HL-60 (cell line): ENCODE measurements around the gene STIP1.

Experiments
- GABPA ChIP-seq: IDR thresholded peaks from 2 replicates; pipeline ENCODE4 v1.6.1; 2012; ENCODE audit warnings: low read depth
- POLR2AphosphoS5 ChIP-seq: IDR thresholded peaks from 2 replicates; pipeline ENCODE4 v1.6.1; 2012; ENCODE audit warnings: low read depth
- SPI1 ChIP-seq: IDR thresholded peaks from 2 replicates; pipeline ENCODE4 v1.6.1; 2012; ENCODE audit warnings: low read depth, mild to moderate bottlenecking, borderline replicate concordance
- TF ChIP-seq, protein P1 (sequence below): IDR thresholded peaks from one replicate; pipeline ENCODE4 v1.5.1; 2011; ENCODE audit warnings: low read length, control low read depth, inconsistent platforms; ENCODE audit not compliant: insufficient read depth
- TF ChIP-seq, protein P2 (sequence below): IDR thresholded peaks from 2 replicates; pipeline ENCODE4 v1.6.1; 2012; ENCODE audit warnings: low read depth; ENCODE audit not compliant: insufficient replicate concordance

DNA sequence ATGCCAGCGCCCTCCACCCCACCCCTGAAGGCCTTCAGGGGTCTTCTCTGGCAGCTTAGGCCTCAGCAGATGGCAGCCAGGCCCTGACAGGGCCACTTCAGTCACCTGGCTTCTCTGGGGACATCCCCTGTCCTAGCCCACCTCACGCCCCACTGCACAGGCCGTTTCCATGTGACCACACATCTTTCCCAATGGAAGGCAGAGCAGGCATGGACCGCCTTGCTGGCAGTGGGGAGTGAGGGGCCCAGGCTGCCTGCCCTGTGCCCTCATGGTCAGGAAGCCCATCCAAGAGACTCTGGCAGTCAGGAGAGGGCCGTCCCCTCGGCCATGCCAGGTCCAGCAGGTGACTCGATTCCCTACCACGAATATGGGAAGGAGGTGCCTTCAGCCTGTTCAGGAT, 45.9 kb upstream of the STIP1 start:
- TF ChIP-seq GABPA (no peak), SPI1 (no peak), POLR2AphosphoS5 (no peak)
- TF ChIP-seq, protein P1, sequence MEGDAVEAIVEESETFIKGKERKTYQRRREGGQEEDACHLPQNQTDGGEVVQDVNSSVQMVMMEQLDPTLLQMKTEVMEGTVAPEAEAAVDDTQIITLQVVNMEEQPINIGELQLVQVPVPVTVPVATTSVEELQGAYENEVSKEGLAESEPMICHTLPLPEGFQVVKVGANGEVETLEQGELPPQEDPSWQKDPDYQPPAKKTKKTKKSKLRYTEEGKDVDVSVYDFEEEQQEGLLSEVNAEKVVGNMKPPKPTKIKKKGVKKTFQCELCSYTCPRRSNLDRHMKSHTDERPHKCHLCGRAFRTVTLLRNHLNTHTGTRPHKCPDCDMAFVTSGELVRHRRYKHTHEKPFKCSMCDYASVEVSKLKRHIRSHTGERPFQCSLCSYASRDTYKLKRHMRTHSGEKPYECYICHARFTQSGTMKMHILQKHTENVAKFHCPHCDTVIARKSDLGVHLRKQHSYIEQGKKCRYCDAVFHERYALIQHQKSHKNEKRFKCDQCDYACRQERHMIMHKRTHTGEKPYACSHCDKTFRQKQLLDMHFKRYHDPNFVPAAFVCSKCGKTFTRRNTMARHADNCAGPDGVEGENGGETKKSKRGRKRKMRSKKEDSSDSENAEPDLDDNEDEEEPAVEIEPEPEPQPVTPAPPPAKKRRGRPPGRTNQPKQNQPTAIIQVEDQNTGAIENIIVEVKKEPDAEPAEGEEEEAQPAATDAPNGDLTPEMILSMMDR = no peak
- TF ChIP-seq, protein P2, sequence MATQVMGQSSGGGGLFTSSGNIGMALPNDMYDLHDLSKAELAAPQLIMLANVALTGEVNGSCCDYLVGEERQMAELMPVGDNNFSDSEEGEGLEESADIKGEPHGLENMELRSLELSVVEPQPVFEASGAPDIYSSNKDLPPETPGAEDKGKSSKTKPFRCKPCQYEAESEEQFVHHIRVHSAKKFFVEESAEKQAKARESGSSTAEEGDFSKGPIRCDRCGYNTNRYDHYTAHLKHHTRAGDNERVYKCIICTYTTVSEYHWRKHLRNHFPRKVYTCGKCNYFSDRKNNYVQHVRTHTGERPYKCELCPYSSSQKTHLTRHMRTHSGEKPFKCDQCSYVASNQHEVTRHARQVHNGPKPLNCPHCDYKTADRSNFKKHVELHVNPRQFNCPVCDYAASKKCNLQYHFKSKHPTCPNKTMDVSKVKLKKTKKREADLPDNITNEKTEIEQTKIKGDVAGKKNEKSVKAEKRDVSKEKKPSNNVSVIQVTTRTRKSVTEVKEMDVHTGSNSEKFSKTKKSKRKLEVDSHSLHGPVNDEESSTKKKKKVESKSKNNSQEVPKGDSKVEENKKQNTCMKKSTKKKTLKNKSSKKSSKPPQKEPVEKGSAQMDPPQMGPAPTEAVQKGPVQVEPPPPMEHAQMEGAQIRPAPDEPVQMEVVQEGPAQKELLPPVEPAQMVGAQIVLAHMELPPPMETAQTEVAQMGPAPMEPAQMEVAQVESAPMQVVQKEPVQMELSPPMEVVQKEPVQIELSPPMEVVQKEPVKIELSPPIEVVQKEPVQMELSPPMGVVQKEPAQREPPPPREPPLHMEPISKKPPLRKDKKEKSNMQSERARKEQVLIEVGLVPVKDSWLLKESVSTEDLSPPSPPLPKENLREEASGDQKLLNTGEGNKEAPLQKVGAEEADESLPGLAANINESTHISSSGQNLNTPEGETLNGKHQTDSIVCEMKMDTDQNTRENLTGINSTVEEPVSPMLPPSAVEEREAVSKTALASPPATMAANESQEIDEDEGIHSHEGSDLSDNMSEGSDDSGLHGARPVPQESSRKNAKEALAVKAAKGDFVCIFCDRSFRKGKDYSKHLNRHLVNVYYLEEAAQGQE = no peak
